Chondrocyte (in vitro differentiated cells): ENCODE results near the gene MSMP. TPM values are rescaled to one million over a fixed set of nuclear protein-coding genes. Genes with fewer than 3 reads are reported as not detected.

Experiments used
- DNase-seq: peaks from one replicate; pipeline ENCODE4 v3.0.0; 2021; ENCODE audit warnings: mixed read lengths, low spot score
- H3K27ac Mint-ChIP-seq: one replicate; pipeline ENCODE4 v1.8.0; 2021; ENCODE audit warnings: mild to moderate bottlenecking, moderate library complexity, mixed read lengths; ENCODE audit not compliant: unreplicated experiment
- H3K27me3 Mint-ChIP-seq: 2 replicates; pipeline ENCODE4 v1.8.0; 2021; ENCODE audit warnings: low read depth, mixed read lengths
- H3K36me3 Mint-ChIP-seq: 2 replicates; pipeline ENCODE4 v1.8.0; 2021; ENCODE audit warnings: low read depth, mixed read lengths
- H3K4me1 Mint-ChIP-seq: 2 replicates; pipeline ENCODE4 v1.8.0; 2021; ENCODE audit warnings: low read depth, mild to moderate bottlenecking, mixed read lengths
- H3K4me3 Mint-ChIP-seq: one replicate; pipeline ENCODE4 v1.8.0; 2021; ENCODE audit warnings: mild to moderate bottlenecking, moderate library complexity, mixed read lengths; ENCODE audit not compliant: unreplicated experiment
- H3K9me3 Mint-ChIP-seq: 2 replicates; pipeline ENCODE4 v1.8.0; 2021; ENCODE audit warnings: low read depth, mixed read lengths
- CTCF ChIP-seq: fragments of 200-600 bp; sonication (generic); IDR thresholded peaks from 2 replicates; pipeline ENCODE4 v1.5.0; 2021; ENCODE audit warnings: antibody characterized with exemption, mild to moderate bottlenecking, moderate library complexity
- total RNA-seq: library from RNA; stranded (reverse); gene quantifications from 3 replicates; pipeline ENCODE4 v1.2.1, GENCODE V29; 2021

The MSMP gene
- total RNA-seq, 1 donor from 2014 or later = not detected

GRCh38 chr9:35797311-35798109, 43.4 kb upstream of the MSMP start:
- H3K36me3 Mint-ChIP-seq = peaks cover 20% of the 10 kb centered on the region
- H3K27me3 Mint-ChIP-seq = no peaks in the 10 kb centered on the region
- TF ChIP-seq CTCF = no peak
- DNase-seq = no peak
- peaks cover 51% of the 10 kb centered on the region for H3K4me1 Mint-ChIP-seq
- no peak overlapping the region for H3K27ac Mint-ChIP-seq
- no peak overlapping the region for H3K4me3 Mint-ChIP-seq
- H3K9me3 Mint-ChIP-seq = no peaks in the 10 kb centered on the region

GRCh38 chr9:35795695-35796094, 41.6 kb upstream of the MSMP start:
- no peaks in the 10 kb centered on the region for H3K27me3 Mint-ChIP-seq
- peaks cover 56% of the 10 kb centered on the region for H3K4me1 Mint-ChIP-seq
- no peak overlapping the region for H3K27ac Mint-ChIP-seq
- H3K9me3 Mint-ChIP-seq = no peaks in the 10 kb centered on the region
- DNase-seq = no peak
- no peak for TF ChIP-seq CTCF
- peaks cover 7% of the 10 kb centered on the region for H3K36me3 Mint-ChIP-seq
- no peak overlapping the region for H3K4me3 Mint-ChIP-seq

GRCh38 chr9:35793461-35793860, 39.4 kb upstream of the MSMP start:
- Mint-ChIP-seq H3K36me3 (no peaks in the 10 kb centered on the region), H3K9me3 (no peaks in the 10 kb centered on the region), H3K4me1 (peaks cover 57% of the 10 kb centered on the region), H3K4me3 (peak overlapping the region; percentile 63), H3K27ac (no peak overlapping the region), H3K27me3 (no peaks in the 10 kb centered on the region)
- no peak for DNase-seq
- no peak for TF ChIP-seq CTCF

GRCh38 chr9:35792826-35793225, 38.8 kb upstream of the MSMP start:
- no peak for TF ChIP-seq CTCF
- Mint-ChIP-seq H3K36me3 (no peaks in the 10 kb centered on the region), H3K27ac (no peak overlapping the region), H3K27me3 (no peaks in the 10 kb centered on the region), H3K4me1 (peaks cover 51% of the 10 kb centered on the region), H3K9me3 (no peaks in the 10 kb centered on the region), H3K4me3 (peak overlapping the region; percentile 63)
- DNase-seq = no peak

GRCh38 chr9:35792024-35792813, 38.1 kb upstream of the MSMP start:
- peak overlapping the region; percentile 63 for H3K4me3 Mint-ChIP-seq
- DNase-seq = no peak
- H3K9me3 Mint-ChIP-seq = no peaks in the 10 kb centered on the region
- H3K27me3 Mint-ChIP-seq = no peaks in the 10 kb centered on the region
- no peak overlapping the region for H3K27ac Mint-ChIP-seq
- no peaks in the 10 kb centered on the region for H3K36me3 Mint-ChIP-seq
- H3K4me1 Mint-ChIP-seq = peaks cover 49% of the 10 kb centered on the region
- TF ChIP-seq CTCF = no peak
